Caco-2 (cell line): Measurements from ENCODE around the gene PIGV. TPM values are rescaled to one million over a fixed set of nuclear protein-coding genes. Genes with fewer than 3 reads are reported as not detected.
A peak's percentile ranks its signal among the peaks of the same experiment; 100 is the strongest.

Source experiments
- BruUV-seq: library from RNA; stranded (reverse); fragments of 400-500 nt; replicated peaks from 2 replicates; lab custom pipeline; 2021; lab: Mats Ljungman, UMichigan
- CTCF ChIA-PET: fragments of 300-600 bp; sonication (Branson Sonifier 250); formaldehyde crosslinking; loops from one replicate; lab custom pipeline; 2022; ENCODE audit warnings: antibody characterized with exemption; lab: Charles Lee
- POLR2A ChIA-PET: fragments of 300-600 bp; sonication (Branson Sonifier 250); formaldehyde crosslinking; loops from one replicate; lab custom pipeline; 2022; ENCODE audit warnings: antibody characterized with exemption; lab: Charles Lee
- DNase-seq, 2 experiments: peaks; one replicate each; pipeline versions ENCODE4 v3.0.0 to v3.0.0-alpha.2; 2020 to 2022
- H3K27me3 ChIP-seq: replicated peaks from 2 replicates; pipeline ENCODE4 v1.6.0; 2011; ENCODE audit warnings: low read length; ENCODE audit not compliant: control insufficient read depth, insufficient read depth
- H3K36me3 ChIP-seq: 2 replicates; pipeline ENCODE4 v1.5.1; 2011; ENCODE audit warnings: low read length; ENCODE audit not compliant: control insufficient read depth, insufficient read depth
- H3K4me1 ChIP-seq: fragments of 250-450 bp; sonication (Bioruptor Pico); 2 replicates; pipeline ENCODE4 v1.5.1; 2020; ENCODE audit warnings: mild to moderate bottlenecking
- H3K4me3 ChIP-seq: 2 replicates; pipeline ENCODE4 v1.5.1; 2011; ENCODE audit warnings: low read depth, mild to moderate bottlenecking, control low read depth, low read length
- H3K9me3 ChIP-seq: fragments of 250-450 bp; sonication (Bioruptor Pico); 2 replicates; pipeline ENCODE4 v1.5.1; 2020; ENCODE audit warnings: mild to moderate bottlenecking, moderate library complexity
- H3K27ac Mint-ChIP-seq: one replicate; pipeline ENCODE4 v1.8.0; 2022; ENCODE audit warnings: mixed read lengths; ENCODE audit not compliant: unreplicated experiment
- H3K27me3 Mint-ChIP-seq: one replicate; pipeline ENCODE4 v1.8.0; 2022; ENCODE audit warnings: mixed read lengths; ENCODE audit not compliant: insufficient read depth, unreplicated experiment
- H3K36me3 Mint-ChIP-seq: one replicate; pipeline ENCODE4 v1.8.0; 2022; ENCODE audit warnings: mild to moderate bottlenecking, mixed read lengths; ENCODE audit not compliant: insufficient read depth, unreplicated experiment
- H3K4me1 Mint-ChIP-seq: one replicate; pipeline ENCODE4 v1.8.0; 2022; ENCODE audit warnings: low read depth, mixed read lengths; ENCODE audit not compliant: unreplicated experiment
- H3K4me3 Mint-ChIP-seq: one replicate; pipeline ENCODE4 v1.8.0; 2022; ENCODE audit warnings: mild to moderate bottlenecking, moderate library complexity, mixed read lengths; ENCODE audit not compliant: unreplicated experiment
- H3K9me3 Mint-ChIP-seq: one replicate; pipeline ENCODE4 v1.8.0; 2022; ENCODE audit warnings: mixed read lengths; ENCODE audit not compliant: unreplicated experiment
- CTCF ChIP-seq, 2 experiments: fragments of 200-600 bp in 1 of 2; IDR thresholded peaks; 1 replicate in 1 of 2; 2 replicates in 1 of 2; pipeline versions ENCODE4 v1.5.1 to v1.8.0; 2011 to 2022; ENCODE audit warnings: antibody characterized with exemption in 1 of 2, control low read depth in 1 of 2, inconsistent platforms in 1 of 2, low read depth in 1 of 2, low read length in 1 of 2, mild to moderate bottlenecking in 1 of 2, moderate library complexity in 1 of 2; ENCODE audit not compliant: insufficient read depth in 1 of 2, severe bottlenecking in 1 of 2, unreplicated experiment in 1 of 2
- intact Hi-C: fragments of 100-400 bp; cut with micrococcal nuclease; formaldehyde crosslinking; loops from one replicate; pipeline ENCODE4 v1.10.0; 2022; ENCODE audit not compliant: unreplicated experiment
- total RNA-seq: library from RNA; stranded (reverse); gene quantifications from 2 replicates; pipeline ENCODE4 v1.2.3, GENCODE V29; 2022

The PIGV gene
- total RNA-seq, 1 experiment from 2014 or later = 10.0 TPM

GRCh38 chr1:26788836-26789611 is 1.3 kb downstream of the PIGV start:
- BruUV-seq = no TSS peak
- intact Hi-C loops = loop anchor here (1.0 kb wide), 3 partner anchors 97 to 187 kb away; no protein-coding TSS in a partner anchor
- peaks cover 27% of the 10 kb centered on the region for H3K4me1 Mint-ChIP-seq

GRCh38 chr1:26789612-26789865 is 1.8 kb downstream of the PIGV start:
- peaks cover 27% of the 10 kb centered on the region for H3K4me1 Mint-ChIP-seq
- no peak for DNase-seq
- H3K36me3 Mint-ChIP-seq = peaks cover 31% of the 10 kb centered on the region
- no peaks in the 10 kb centered on the region for H3K36me3 ChIP-seq
- no peak overlapping the region for H3K27ac Mint-ChIP-seq
- H3K27me3 ChIP-seq = no peaks in the 10 kb centered on the region
- no peaks in the 10 kb centered on the region for H3K9me3 Mint-ChIP-seq
- BruUV-seq = no TSS peak
- peaks cover 28% of the 10 kb centered on the region for H3K4me1 ChIP-seq
- H3K9me3 ChIP-seq = no peaks in the 10 kb centered on the region
- TF ChIP-seq CTCF (IDR thresholded peaks at IDR 0.05; ENCODE audit: insufficient read depth in 1 of 2, low read depth in 1 of 2, low read length in 1 of 2, severe bottlenecking in 1 of 2, unreplicated experiment in 1 of 2) = no peak
- POLR2A ChIA-PET = interaction anchor here (2.1 to 2.7 kb wide), 2 partner anchors 91 to 97 kb away, joined by 7 to 16 read pairs; no protein-coding TSS in a partner anchor
- no peaks in the 10 kb centered on the region for H3K27me3 Mint-ChIP-seq
- CTCF ChIA-PET = interaction anchor here (1.0 to 2.3 kb wide), 6 partner anchors 75 to 289 kb away, joined by 3 to 15 read pairs (median 7); no protein-coding TSS in a partner anchor
- no peak overlapping the region for H3K4me3 ChIP-seq
- no peak overlapping the region for H3K4me3 Mint-ChIP-seq
- intact Hi-C loops = loop anchor here (1.0 kb wide), 2 partner anchors 112 to 187 kb away; no protein-coding TSS in a partner anchor

More at GRCh38 chr1:26788836-26789611, 1.3 kb downstream of the PIGV start:
- ChIA-PET CTCF (interaction anchor here (0.5 to 2.3 kb wide), 15 partner anchors 46 to 290 kb away, joined by 3 to 27 read pairs (median 6); partner anchors contain the start of gene ARID1A), POLR2A (interaction anchor here (0.5 to 2.7 kb wide), 5 partner anchors 76 to 163 kb away, joined by 3 to 16 read pairs (median 3); no protein-coding TSS in a partner anchor)
- H3K36me3 ChIP-seq = no peaks in the 10 kb centered on the region
- H3K4me3 Mint-ChIP-seq = peak overlapping the region; percentile 87
- no peaks in the 10 kb centered on the region for H3K9me3 Mint-ChIP-seq
- no peaks in the 10 kb centered on the region for H3K27me3 Mint-ChIP-seq
- DNase-seq = peak; percentile 77 to 80
- TF ChIP-seq CTCF (IDR thresholded peaks at IDR 0.05; ENCODE audit: insufficient read depth in 1 of 2, low read depth in 1 of 2, low read length in 1 of 2, severe bottlenecking in 1 of 2, unreplicated experiment in 1 of 2) = peak; percentile 78 to 88
- no peaks in the 10 kb centered on the region for H3K9me3 ChIP-seq
- H3K27me3 ChIP-seq = no peaks in the 10 kb centered on the region
- peaks cover 33% of the 10 kb centered on the region for H3K4me1 ChIP-seq
- H3K27ac Mint-ChIP-seq = peak overlapping the region; percentile 90
- peak overlapping the region; percentile 77 for H3K4me3 ChIP-seq
- peaks cover 30% of the 10 kb centered on the region for H3K36me3 Mint-ChIP-seq

- Histone ChIP-seq H3K9me3 (no peaks in the 10 kb centered on the region), H3K4me3 (no peak overlapping the region), H3K4me1 (peaks cover 24% of the 10 kb centered on the region), H3K27me3 (no peaks in the 10 kb centered on the region), H3K36me3 (no peaks in the 10 kb centered on the region)
- ChIA-PET CTCF (interaction anchor here (1.3 kb wide), 1 partner anchor 112 kb away, joined by 5 read pairs; no protein-coding TSS in a partner anchor), POLR2A (no interaction called here)
- no peak overlapping the region for H3K27ac Mint-ChIP-seq
- H3K36me3 Mint-ChIP-seq = peaks cover 35% of the 10 kb centered on the region
- BruUV-seq = no TSS peak
- H3K4me1 Mint-ChIP-seq = peaks cover 25% of the 10 kb centered on the region
- no peak for TF ChIP-seq CTCF (IDR thresholded peaks at IDR 0.05; ENCODE audit: insufficient read depth in 1 of 2, low read depth in 1 of 2, low read length in 1 of 2, severe bottlenecking in 1 of 2, unreplicated experiment in 1 of 2)
- intact Hi-C loops = loop anchor here (1.0 kb wide), 2 partner anchors 113 to 188 kb away; no protein-coding TSS in a partner anchor
- H3K9me3 Mint-ChIP-seq = no peaks in the 10 kb centered on the region
- no peak overlapping the region for H3K4me3 Mint-ChIP-seq
- no peak for DNase-seq
- no peaks in the 10 kb centered on the region for H3K27me3 Mint-ChIP-seq
Observed at GRCh38 chr1:26789931-26790330, 2.2 kb downstream of the PIGV start.
